Measurements from ENCODE around the gene HCAR3. TPM values are rescaled to one million over a fixed set of nuclear protein-coding genes. Genes with fewer than 3 reads are reported as not detected.

Gene HCAR3
- total and polyA plus RNA-seq, 8 donors: 0.37 to 8.3 (median 1.8) TPM; not detected in 3

DNA sequence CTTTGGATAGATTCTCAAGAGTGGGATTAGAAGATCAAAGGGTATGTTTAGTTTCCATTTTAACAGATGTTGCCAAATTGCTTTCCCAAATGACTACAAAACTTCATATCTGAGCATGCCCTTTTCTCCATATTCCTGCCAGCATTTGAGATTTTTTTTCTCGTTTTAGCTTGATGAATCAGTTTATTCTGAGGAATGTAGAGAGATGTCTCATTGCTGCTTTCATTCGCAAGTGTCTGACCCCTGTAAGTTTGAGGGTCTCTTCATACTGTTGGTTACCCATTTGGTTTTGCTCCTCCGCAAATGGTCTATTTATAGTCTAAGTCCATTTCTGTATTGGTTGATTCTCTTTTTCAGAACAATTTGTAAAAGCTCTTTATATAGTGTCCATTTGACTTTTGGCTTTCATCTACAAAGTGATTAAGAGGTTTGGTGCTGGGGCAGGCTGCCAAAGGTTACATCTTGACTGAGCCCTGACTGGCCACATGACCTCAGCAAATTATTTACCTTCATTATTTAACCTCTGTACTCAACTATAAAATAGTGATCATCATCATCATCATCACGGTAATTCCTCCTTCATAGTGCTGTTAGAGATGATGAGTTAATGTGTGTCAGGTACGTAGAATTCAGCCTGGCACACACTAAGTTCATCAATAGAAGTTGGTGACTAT is 47.1 kb downstream of the HCAR3 start:
- Histone ChIP-seq H3K36me3 (no peaks in the 10 kb centered on the region), H3K9me3 (no peaks in the 10 kb centered on the region), H3K4me3 (no peak overlapping the region), H3K27ac (no peak overlapping the region), H3K4me1 (peaks cover 0 to 5% (median 0%) of the 10 kb centered on the region in 4 donors), H3K27me3 (no peaks in the 10 kb centered on the region)
- 51 to 62% (median 57%) methylated on average over 5 of the region's 5 CpGs for WGBS, 5 donors
- intact Hi-C loops (cut with DNase I; ENCODE audit: low total_unique reads): no loop called here
- TF ChIP-seq POLR2A (IDR thresholded peaks at IDR 0.05) (no peak), EP300 (IDR thresholded peaks at IDR 0.05) (no peak), POLR2AphosphoS5 (IDR thresholded peaks at IDR 0.05) (no peak)
- TF ChIP-seq, protein P1, sequence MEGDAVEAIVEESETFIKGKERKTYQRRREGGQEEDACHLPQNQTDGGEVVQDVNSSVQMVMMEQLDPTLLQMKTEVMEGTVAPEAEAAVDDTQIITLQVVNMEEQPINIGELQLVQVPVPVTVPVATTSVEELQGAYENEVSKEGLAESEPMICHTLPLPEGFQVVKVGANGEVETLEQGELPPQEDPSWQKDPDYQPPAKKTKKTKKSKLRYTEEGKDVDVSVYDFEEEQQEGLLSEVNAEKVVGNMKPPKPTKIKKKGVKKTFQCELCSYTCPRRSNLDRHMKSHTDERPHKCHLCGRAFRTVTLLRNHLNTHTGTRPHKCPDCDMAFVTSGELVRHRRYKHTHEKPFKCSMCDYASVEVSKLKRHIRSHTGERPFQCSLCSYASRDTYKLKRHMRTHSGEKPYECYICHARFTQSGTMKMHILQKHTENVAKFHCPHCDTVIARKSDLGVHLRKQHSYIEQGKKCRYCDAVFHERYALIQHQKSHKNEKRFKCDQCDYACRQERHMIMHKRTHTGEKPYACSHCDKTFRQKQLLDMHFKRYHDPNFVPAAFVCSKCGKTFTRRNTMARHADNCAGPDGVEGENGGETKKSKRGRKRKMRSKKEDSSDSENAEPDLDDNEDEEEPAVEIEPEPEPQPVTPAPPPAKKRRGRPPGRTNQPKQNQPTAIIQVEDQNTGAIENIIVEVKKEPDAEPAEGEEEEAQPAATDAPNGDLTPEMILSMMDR (IDR thresholded peaks at IDR 0.05): no peak
- DNase-seq: peak in 1 of 2 donors; percentile 52

DNA sequence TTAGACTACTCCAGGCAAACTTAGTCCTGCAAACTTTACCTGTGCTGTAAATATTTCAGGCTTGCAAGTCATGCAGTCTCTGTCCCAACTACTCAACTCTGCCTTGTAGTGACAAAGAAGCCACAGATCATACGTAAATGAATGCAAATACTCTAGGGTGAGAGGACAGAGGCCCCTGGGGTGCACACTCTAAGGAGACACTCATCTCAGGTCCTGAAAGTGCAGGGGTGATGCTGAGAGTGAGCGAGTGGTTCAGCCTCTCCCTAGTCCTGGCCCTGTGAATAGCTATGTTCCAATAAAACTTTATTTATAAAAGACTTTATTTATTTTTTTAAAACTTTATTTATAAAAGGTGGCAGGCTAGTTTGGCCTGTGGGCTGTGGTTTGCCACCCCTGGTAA is 48.3 kb downstream of the HCAR3 start:
- Histone ChIP-seq H3K27me3 (no peaks in the 10 kb centered on the region), H3K4me1 (peaks cover 0 to 5% (median 0%) of the 10 kb centered on the region in 4 donors), H3K9me3 (no peaks in the 10 kb centered on the region), H3K27ac (no peak overlapping the region), H3K36me3 (no peaks in the 10 kb centered on the region), H3K4me3 (no peak overlapping the region)
- DNase-seq: no peak
- 81 to 92% (median 90%) methylated on average over 2 of the region's 2 CpGs for WGBS, 5 donors
- intact Hi-C loops (cut with DNase I; ENCODE audit: low total_unique reads): no loop called here
- TF ChIP-seq EP300 (IDR thresholded peaks at IDR 0.05): no peak
- TF ChIP-seq POLR2A (IDR thresholded peaks at IDR 0.05): no peak
- TF ChIP-seq, protein P1 (IDR thresholded peaks at IDR 0.05): no peak
- no peak for TF ChIP-seq POLR2AphosphoS5 (IDR thresholded peaks at IDR 0.05)

DNA sequence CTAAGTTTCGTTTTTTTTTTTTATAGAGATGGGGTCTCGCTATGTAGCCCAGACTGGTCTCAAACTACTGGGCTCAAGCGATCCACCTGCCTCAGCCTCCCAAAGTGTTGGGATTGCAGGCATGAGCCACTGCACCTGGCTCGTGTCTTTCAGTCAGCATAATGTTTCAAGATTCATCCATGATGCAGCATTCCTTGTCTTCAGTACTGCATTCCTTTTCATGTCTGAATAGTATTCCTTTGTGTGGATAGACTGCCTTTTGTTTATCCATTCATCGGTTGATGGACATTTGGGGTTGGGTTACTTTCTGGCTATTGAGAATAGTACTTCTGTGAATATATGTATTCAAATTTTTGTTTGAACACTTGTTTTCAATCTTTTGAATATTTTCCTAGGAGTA is 50.9 kb downstream of the HCAR3 start:
- H3K9me3 ChIP-seq: no peaks in the 10 kb centered on the region
- no peaks in the 10 kb centered on the region for H3K36me3 ChIP-seq
- H3K27ac ChIP-seq: no peak overlapping the region
- H3K4me1 ChIP-seq: peaks cover 0 to 5% (median 0%) of the 10 kb centered on the region in 4 donors
- TF ChIP-seq POLR2AphosphoS5 (IDR thresholded peaks at IDR 0.05) (no peak), POLR2A (IDR thresholded peaks at IDR 0.05) (no peak), EP300 (IDR thresholded peaks at IDR 0.05) (no peak)
- TF ChIP-seq, protein P1 (IDR thresholded peaks at IDR 0.05): no peak
- no peak overlapping the region for H3K4me3 ChIP-seq
- no peaks in the 10 kb centered on the region for H3K27me3 ChIP-seq
- DNase-seq: no peak
- intact Hi-C loops (cut with DNase I; ENCODE audit: low total_unique reads): no loop called here
- 92 to 97% (median 94%) methylated on average over 5 of the region's 5 CpGs for WGBS, 5 donors

DNA sequence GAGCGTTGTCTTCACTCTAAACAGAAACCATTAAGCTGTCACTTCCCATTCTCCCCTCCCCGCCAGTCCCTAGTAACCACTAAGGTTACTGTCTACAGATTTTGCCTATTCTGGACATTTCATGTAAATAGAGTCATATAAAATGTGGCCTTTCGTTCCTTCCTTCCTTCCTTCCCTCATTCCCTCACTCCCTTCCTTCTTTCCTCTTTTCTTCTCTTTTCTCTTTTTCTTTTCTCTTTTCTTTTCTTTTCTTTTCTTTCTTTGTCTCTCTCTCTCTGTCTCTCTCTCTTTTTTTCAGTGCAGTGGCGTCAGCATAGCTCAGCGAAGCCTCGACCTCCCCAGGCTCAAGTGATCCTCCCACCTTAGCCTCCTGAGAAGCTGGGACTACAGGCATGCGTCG is 51.3 kb downstream of the HCAR3 start:
- Histone ChIP-seq H3K9me3 (no peaks in the 10 kb centered on the region), H3K4me3 (no peak overlapping the region), H3K4me1 (peaks cover 0 to 5% (median 0%) of the 10 kb centered on the region in 4 donors), H3K27me3 (no peaks in the 10 kb centered on the region), H3K27ac (no peak overlapping the region), H3K36me3 (no peaks in the 10 kb centered on the region)
- no peak for DNase-seq
- TF ChIP-seq POLR2A (IDR thresholded peaks at IDR 0.05): no peak
- no peak for TF ChIP-seq EP300 (IDR thresholded peaks at IDR 0.05)
- TF ChIP-seq, protein P1 (IDR thresholded peaks at IDR 0.05): no peak
- no peak for TF ChIP-seq POLR2AphosphoS5 (IDR thresholded peaks at IDR 0.05)
- 85 to 89% (median 87%) methylated on average over 8 of the region's 8 CpGs for WGBS, 5 donors
- intact Hi-C loops (cut with DNase I; ENCODE audit: low total_unique reads): no loop called here

Small RNAs within 50 kb of the gene (small RNA-seq; reads per million reads assigned to genes)
- gene AC026333.2: 0 reads per million in 4 donors

Other genes with a start within 250 kb of the HCAR3 start
- 100 to 1,000 TPM in 1 of 5 donors, 10 to 100 TPM in 4; 14.3 to 110 (median 21.9) TPM for gene ZCCHC8, start 215.9 kb downstream of the HCAR3 start, total RNA-seq
- 10 to 100 TPM in 1 of 3 donors, 1 to 10 TPM in 2; 7.8 to 22.4 (median 8.9) TPM for gene ZCCHC8, start 215.9 kb downstream of the HCAR3 start, polyA plus RNA-seq
- 100 to 1,000 TPM in 3 of 5 donors, 10 to 100 TPM in 2; 28.0 to 234 (median 135) TPM for gene RSRC2, start 189.9 kb downstream of the HCAR3 start, total RNA-seq
- gene RSRC2, start 189.9 kb downstream of the HCAR3 start, polyA plus RNA-seq: 10 to 100 TPM; 31.4 to 41.2 (median 36.0) TPM
- 10 to 100 TPM in 4 of 5 donors, 1 to 10 TPM in 1; 6.1 to 47.0 (median 24.2) TPM for gene KNTC1, start 189.6 kb downstream of the HCAR3 start, total RNA-seq
- gene KNTC1, start 189.6 kb downstream of the HCAR3 start, polyA plus RNA-seq: 10 to 100 TPM in 1 of 3 donors, 1 to 10 TPM in 2; 2.4 to 16.6 (median 3.0) TPM
- gene HCAR2, start 13.5 kb downstream of the HCAR3 start, total RNA-seq: under 1 TPM in 2 of 5 donors, not detected in 3; 0.18 to 0.58 TPM
- gene HCAR2, start 13.5 kb downstream of the HCAR3 start, polyA plus RNA-seq: 1 to 10 TPM; 2.6 to 8.2 (median 3.1) TPM
- 1 to 10 TPM in 2 of 5 donors, under 1 TPM in 1, not detected in 2; 0.45 to 2.0 (median 1.2) TPM for gene HCAR1, start 14.0 kb upstream of the HCAR3 start, total RNA-seq
- gene HCAR1, start 14.0 kb upstream of the HCAR3 start, polyA plus RNA-seq: 1 to 10 TPM; 1.2 to 2.3 (median 2.1) TPM
- gene DENR, start 36.0 kb upstream of the HCAR3 start, total RNA-seq: 10 to 100 TPM in 4 of 5 donors, 1 to 10 TPM in 1; 4.1 to 36.0 (median 18.8) TPM
- 10 to 100 TPM; 23.3 to 29.8 (median 23.6) TPM for gene DENR, start 36.0 kb upstream of the HCAR3 start, polyA plus RNA-seq
- gene CCDC62, start 57.8 kb upstream of the HCAR3 start, total RNA-seq: 1 to 10 TPM in 1 of 5 donors, under 1 TPM in 2, not detected in 2; 0.37 to 1.4 (median 0.58) TPM
- gene CCDC62, start 57.8 kb upstream of the HCAR3 start, polyA plus RNA-seq: under 1 TPM in 2 of 3 donors, not detected in 1; 0.08 to 0.19 TPM
- gene HIP1R, start 118.6 kb upstream of the HCAR3 start, total RNA-seq: 100 to 1,000 TPM in 4 of 5 donors, 10 to 100 TPM in 1; 67.6 to 395 (median 160) TPM
- gene HIP1R, start 118.6 kb upstream of the HCAR3 start, polyA plus RNA-seq: 10 to 100 TPM; 52.1 to 69.6 (median 68.8) TPM
- 100 to 1,000 TPM in 1 of 5 donors, 10 to 100 TPM in 4; 13.4 to 105 (median 68.5) TPM for gene VPS37B, start 179.3 kb upstream of the HCAR3 start, total RNA-seq
- 10 to 100 TPM; 31.3 to 44.0 (median 37.1) TPM for gene VPS37B, start 179.3 kb upstream of the HCAR3 start, polyA plus RNA-seq
- gene ABCB9, start 249.7 kb upstream of the HCAR3 start, total RNA-seq: 10 to 100 TPM in 1 of 5 donors, 1 to 10 TPM in 3, not detected in 1; 1.6 to 29.5 (median 3.6) TPM
- 1 to 10 TPM; 1.2 to 2.5 (median 1.9) TPM for gene ABCB9, start 249.7 kb upstream of the HCAR3 start, polyA plus RNA-seq

Measured in stomach (tissue), 9 donors.